Omental fat pad (tissue), 4 donors: Measurements from ENCODE around the gene WDR76. TPM values are rescaled to one million over a fixed set of nuclear protein-coding genes. Genes with fewer than 3 reads are reported as not detected.

Experiments
- ATAC-seq: fragments of 150-250 bp; one replicate; pipeline ENCODE4 v1.9.1; 2016; ENCODE audit warnings: mild to moderate bottlenecking, moderate library complexity; ENCODE audit not compliant: low FRiP score
- DNase-seq: peaks from one replicate; pipeline ENCODE4 v3.0.0-alpha.2; 2019; ENCODE audit warnings: low spot score
- total RNA-seq, 4 donors: library from RNA; depleted of rRNA; stranded (reverse); fragments of >200 nt; gene quantifications; one replicate each; pipeline ENCODE4 v1.1.0, GENCODE V29; 2016
- TF ChIP-seq, protein P1 (sequence below), 3 donors: fragments of 450-650 bp; IDR thresholded peaks; one replicate each; pipeline ENCODE4 v1.5.1; 2016 to 2017; ENCODE audit warnings: antibody characterized with exemption in 3 of 3, mild to moderate bottlenecking in 3 of 3, moderate library complexity in 2 of 3

Gene WDR76
- total RNA-seq, 4 donors from 2014 or later: 2.0 to 9.9 (median 3.2) TPM

- TF ChIP-seq, protein P1, sequence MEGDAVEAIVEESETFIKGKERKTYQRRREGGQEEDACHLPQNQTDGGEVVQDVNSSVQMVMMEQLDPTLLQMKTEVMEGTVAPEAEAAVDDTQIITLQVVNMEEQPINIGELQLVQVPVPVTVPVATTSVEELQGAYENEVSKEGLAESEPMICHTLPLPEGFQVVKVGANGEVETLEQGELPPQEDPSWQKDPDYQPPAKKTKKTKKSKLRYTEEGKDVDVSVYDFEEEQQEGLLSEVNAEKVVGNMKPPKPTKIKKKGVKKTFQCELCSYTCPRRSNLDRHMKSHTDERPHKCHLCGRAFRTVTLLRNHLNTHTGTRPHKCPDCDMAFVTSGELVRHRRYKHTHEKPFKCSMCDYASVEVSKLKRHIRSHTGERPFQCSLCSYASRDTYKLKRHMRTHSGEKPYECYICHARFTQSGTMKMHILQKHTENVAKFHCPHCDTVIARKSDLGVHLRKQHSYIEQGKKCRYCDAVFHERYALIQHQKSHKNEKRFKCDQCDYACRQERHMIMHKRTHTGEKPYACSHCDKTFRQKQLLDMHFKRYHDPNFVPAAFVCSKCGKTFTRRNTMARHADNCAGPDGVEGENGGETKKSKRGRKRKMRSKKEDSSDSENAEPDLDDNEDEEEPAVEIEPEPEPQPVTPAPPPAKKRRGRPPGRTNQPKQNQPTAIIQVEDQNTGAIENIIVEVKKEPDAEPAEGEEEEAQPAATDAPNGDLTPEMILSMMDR (IDR thresholded peaks at IDR 0.05): no peak
- no peak for DNase-seq
- no peak for ATAC-seq
Measured at GRCh38 chr15:43887901-43888300, 61.1 kb downstream of the WDR76 start.

DNA sequence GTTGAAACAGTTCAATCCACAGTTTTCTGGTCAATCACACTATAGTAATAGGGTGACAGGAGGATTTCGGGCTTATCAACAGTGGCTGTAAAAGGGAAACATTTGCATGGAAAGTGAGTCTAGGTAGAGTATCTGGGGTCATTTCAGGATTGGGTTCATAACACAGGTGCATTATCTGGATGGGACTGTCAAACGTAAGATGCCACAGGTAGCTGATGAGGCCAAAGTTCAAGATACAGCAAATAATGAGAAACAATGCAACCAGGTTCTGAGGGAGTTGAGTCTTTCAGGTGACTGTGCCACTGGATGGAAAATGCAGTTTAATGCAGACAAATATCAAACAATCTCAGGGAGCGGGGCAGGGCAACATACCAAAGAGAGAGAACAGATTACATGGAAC is 62.2 kb downstream of the WDR76 start:
- no peak for DNase-seq
- TF ChIP-seq, protein P1 (IDR thresholded peaks at IDR 0.05): no peak
- ATAC-seq: no peak

- TF ChIP-seq, protein P1 (IDR thresholded peaks at IDR 0.05): no peak
- ATAC-seq (no peak), DNase-seq (no peak)
Measured at GRCh38 chr15:43893956-43894355, 67.2 kb downstream of the WDR76 start.

DNA sequence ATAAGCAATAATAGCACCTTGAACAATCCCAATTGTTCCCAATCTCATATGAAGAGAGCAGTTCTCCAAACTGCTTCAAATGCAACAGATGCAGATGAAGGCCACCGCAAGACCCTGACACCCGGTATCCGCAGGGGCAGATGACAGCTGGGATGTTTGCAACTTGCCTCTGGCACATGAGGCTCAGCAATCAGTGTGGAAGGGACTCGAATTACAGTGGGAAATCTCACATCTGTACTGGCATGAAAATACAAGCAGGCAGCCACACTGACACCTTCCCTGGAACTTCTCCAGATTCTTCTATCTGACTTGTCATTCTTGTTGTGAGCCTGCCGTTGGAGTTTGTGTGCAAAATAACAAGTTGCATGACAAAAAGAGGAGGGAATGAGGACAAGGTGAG is 68.8 kb downstream of the WDR76 start:
- DNase-seq (no peak), ATAC-seq (no peak)
- TF ChIP-seq, protein P1 (IDR thresholded peaks at IDR 0.05): no peak

GRCh38 chr15:43896543-43896942 is 69.7 kb downstream of the WDR76 start:
- TF ChIP-seq, protein P1 (IDR thresholded peaks at IDR 0.05): no peak
- no peak for ATAC-seq
- DNase-seq: no peak

- ATAC-seq (no peak), DNase-seq (no peak)
- TF ChIP-seq, protein P1 (IDR thresholded peaks at IDR 0.05): no peak
Measured at GRCh38 chr15:43898891-43899290, 72.1 kb downstream of the WDR76 start.

- no peak for DNase-seq
- TF ChIP-seq, protein P1 (IDR thresholded peaks at IDR 0.05): no peak
- ATAC-seq: no peak
Measured at GRCh38 chr15:43899928-43900327, 73.1 kb downstream of the WDR76 start.
